Measurements from ENCODE around the gene ERFL.

Gene ERFL

DNA sequence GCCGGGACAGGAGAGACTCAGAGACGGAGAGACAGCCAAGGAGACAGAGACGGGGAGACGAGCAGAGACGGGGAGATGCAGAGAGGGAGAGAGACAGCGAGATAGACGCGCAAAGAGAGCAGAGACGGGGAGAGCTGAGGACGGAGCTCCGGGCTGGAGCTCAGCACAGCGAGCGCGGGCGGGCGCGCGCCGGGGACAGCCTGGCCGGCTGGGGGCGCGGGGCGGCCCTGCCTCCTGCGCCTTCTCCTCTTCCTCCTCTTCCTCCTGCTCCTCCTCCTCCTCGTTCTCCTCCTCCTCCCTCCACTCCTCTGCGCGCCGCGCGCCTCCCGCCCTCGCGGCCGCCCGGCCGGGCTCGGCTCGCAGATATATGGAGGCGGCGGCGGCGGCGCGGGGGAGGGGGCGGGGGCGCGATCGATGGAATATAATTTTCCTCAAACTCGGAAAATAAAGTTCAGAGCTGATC lies at the start of gene ERFL:
Gene ERFL, minus strand, starts transcription at position 229 of the 463 bp plus-strand sequence. CDS start 15,530 bp downstream, outside the sequence.
- DNase-seq = peak; percentile 30

DNA sequence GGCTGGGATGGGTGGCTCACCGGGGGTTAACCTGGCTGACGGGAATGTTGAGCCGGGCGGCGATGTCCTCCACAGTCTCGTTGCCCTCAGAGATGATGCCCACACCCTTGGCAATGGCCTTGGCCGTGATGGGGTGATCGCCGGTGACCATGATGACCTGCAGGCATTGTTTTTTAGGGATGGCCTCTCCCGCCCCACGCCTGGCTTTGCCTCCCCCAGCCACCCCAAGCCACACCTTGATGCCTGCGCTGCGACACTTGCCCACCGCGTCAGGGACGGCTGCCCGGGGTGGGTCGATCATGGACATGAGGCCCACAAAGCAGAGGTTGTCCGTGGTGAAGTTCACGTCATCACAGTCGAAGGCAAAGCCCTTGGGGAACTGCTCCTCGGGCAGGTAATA lies 49.7 kb upstream of the ERFL start:
- DNase-seq = no peak

DNA sequence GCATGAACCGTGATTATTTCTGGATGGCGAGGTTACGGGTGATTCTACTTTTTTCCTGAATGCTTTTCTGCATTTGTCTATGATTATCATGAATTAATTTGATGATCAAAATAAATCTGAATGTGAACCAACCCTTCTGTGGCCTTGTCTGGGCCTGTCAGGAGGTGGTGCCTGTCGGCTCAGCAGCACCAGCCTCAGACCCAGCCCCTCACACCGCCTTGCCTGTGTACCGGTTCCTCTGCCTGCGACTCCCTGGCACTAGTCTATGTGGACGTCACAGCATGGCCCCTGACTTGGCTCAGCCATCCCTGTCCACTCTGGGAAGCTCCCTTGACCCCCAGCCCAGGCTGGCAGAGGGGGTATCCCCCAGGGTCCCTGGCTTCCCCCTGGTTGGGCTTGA lies 46.4 kb upstream of the ERFL start:
- no peak for DNase-seq

GRCh38 chr19:41971363-41971762 lies 43.1 kb upstream of the ERFL start:
- no peak for DNase-seq

DNA sequence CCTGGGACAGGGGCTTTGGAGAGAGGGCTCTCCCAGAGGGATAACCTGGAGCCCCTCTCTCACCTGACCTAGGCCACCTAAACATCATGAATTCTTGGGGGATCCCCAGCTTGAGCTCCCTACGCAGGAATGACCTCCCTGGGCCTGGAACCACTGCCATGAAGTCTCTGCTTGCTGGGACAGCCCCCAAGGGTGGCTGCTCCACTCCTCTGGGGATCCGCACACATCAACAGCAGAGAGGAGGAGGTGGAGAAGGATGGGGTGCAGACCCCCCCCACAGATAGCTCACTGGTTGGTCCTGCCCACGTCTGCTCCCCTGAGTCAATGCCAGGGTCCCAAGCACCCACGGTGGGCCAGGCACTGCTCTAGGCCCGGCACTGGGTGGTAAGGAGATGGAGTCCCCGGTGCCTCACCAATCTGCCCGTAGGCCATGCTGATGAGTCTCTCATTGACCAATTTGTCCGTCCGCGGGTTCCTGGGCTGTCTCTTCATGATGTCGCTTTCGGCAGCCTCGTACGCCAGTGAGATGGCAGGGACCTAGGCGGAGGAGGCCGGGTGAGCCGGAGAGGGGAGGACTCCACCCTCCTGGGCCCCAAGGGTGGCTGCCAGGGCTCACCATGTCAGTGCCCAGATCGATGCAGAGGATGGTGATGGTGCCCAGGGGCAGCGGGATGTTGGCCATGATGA lies 41.7 kb upstream of the ERFL start:
- DNase-seq = no peak

GRCh38 chr19:41968751-41969595 lies 40.7 kb upstream of the ERFL start:
- no peak for DNase-seq

- DNase-seq = no peak
Measured at GRCh38 chr19:41967054-41967783, 39.0 kb upstream of the ERFL start.

GRCh38 chr19:41965106-41965505 lies 36.9 kb upstream of the ERFL start:
- DNase-seq = no peak

- DNase-seq = no peak
Measured at GRCh38 chr19:41960973-41961372, 32.7 kb upstream of the ERFL start.

DNA sequence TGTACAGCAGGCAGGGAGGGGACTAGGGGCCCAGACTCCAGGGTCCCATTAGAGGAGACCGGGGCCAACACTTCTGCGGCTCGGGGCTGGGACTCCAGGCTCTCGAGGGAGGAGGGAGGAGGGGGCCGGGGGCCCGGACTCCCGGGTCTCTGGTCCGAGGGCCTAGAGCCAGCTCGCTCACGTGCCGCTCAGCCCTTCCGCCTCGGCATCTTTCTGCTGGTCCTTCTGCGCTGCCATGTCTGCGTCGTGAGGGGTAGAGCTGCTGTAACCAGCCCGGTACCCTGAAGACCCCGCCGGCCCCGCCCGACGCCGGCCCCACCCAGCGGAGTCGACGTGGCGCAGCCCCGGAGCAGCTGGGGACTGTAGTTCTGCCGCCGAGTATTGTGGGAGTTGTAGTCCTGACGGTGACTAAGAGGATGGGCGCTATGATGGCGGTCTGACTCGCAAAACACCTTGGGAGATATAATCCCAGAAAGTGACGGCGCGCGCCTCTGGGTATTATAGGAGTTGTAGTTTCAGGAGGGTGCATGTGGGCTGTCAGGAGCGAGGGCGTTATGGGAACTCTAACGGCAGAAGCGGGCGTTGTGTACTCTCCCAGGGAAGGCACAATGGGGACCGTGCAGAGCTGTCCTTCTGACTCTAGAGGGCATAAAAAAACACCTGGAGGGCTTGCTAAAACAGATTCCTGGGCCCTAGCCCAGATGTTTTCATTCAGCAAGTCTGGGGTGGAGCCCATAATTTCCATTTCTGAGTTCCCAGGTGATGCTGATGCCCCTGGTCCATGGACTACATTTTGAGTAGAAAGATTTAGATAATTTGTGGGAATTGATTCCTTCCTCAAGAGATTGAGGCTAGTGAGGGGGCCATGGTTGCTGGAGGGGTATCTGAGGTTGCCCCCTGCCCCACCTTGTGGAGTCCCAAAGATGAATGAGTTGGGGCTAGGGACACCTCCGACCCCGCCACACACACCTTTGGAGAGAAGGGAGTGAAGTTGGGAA lies 31.1 kb upstream of the ERFL start, which contains the start of gene RABAC1:
Gene RABAC1, minus strand, starts transcription at position 266 of the 998 bp plus-strand sequence. Its CDS starts 29 bp downstream, at position 237.
- DNase-seq = peak; percentile 90

DNA sequence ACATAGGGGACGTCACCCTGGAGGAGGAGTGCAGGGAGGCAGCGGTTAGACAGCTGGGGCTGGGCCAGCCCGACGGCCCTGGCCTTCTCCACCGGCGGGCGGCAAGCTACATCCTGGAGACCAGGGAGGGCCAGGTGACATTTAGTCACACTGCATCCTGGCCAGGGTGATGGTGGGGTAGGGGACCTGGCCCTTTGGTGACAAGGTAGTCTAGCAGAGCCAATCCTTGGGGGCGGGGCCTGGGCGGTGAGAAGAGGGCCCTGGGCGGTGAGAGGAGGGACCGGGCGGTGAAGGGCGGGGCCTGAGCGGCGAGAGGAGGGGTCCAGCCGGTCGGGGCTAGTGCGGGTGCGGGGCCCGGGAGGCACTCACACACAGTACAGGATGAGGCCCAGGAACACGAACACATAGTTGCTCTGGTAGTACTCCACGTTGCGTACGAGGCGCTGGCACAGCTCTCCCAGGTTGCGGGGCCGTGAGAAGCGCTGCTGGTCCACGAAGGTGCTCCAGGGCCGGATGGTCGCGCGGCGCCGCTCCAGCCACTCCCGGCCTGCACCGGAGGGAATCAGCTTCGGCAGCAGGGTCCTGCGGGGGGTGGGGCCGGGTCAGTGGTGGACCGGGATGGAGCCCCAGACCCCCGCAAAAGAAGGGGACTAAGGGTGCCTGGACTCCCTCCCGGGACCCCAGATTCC lies 30.3 kb upstream of the ERFL start:
- peak; percentile 84 for DNase-seq

GRCh38 chr19:41957838-41958366 lies 29.7 kb upstream of the ERFL start:
- peak; percentile 52 for DNase-seq

GRCh38 chr19:41957161-41957837 lies 29.1 kb upstream of the ERFL start:
- DNase-seq = no peak

DNA sequence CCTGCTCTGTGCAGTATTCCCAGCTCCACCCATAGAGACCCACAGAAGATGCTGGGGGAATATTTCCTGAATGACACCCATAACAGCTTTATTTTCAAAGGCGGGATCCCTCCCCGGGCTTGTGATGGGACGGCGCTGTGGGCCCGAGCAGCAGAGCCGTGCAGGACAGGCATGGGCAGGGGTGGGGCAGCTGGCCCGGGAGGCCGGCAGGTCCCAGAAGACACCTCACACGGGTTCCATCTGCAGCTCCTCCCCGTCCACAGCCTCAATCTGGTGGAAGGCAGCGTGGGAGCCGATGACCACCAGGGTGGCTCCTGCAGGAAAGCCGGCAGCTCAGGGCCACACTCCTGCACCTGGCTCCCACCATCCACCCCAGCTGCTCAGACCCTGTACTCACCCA lies 28.4 kb upstream of the ERFL start:
- no peak for DNase-seq

GRCh38 chr19:41955521-41955920 lies 27.3 kb upstream of the ERFL start:
- DNase-seq = no peak

GRCh38 chr19:41951686-41952172 lies 23.5 kb upstream of the ERFL start:
- DNase-seq = peak; percentile 86

DNA sequence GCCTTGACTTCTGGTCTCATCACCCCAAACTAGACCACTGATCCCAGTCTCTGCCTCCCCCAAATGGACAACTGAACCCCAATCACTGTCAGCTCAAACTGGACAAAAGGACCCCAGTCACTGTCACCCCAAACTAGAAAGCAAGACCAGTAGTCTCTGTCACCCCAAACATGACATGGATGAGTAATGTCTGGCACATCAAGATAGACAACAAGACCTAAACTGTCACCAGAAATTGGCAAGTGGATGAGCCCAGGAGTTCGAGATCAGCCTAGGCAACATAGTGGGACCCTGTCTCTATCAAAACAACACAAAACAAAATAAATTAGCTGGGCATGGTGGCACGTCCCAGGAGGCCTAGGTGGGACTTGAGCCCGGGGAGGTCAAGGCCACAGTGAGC lies 18.8 kb upstream of the ERFL start:
- DNase-seq = no peak

DNA sequence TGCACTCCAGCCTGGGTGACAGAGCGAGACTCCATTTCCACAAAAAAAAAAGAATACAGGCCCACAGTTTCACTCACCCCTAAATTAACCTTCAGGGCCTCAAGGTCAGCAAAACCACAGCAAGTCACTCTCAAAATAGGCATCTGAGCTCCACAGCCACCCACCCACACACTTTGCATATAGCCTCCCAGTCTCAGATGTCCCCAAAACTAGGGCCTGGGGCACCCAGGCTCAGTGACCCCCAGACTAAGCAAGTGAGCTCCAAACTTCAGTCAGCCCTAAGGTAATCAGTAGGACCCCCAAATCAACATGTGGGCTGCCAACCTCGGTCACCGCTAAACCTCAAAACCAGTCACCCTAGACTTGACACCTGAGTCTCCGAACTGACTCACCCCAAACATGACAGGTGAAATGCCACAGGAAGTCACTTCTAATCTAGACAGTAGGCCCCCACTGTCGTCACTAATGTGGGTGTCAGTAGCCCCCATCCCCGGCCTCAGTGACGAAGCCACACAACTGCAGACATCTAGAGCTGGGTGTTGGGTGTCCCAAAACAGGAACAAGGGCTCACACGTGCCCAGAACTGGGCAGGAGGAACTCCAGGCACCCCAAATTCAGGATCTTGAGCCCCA lies 17.0 kb upstream of the ERFL start:
- DNase-seq = peak; percentile 90

DNA sequence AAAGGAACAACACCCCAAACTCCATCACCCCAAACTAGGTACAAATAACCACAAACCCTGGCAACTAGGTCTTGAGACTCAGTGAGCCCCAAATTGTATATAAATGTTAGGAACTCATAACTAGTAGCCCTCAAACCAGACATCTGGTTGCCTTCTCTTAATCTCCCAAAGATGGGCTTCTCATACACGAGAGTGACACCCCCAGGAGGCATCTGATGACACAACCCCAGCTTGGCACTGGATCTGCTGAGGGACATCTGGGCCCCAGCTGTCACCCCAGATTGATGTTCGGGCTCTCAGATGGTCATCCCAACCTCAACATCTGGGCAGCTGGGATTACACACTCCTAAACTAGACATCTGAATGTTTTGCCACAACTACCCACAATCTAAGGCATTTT lies 16.1 kb upstream of the ERFL start:
- no peak for DNase-seq

Data from CD4-positive, alpha-beta T cell treated with Interleukin-12 subunit alpha and Interleukin-12 subunit beta, for 1 hour (primary cell).